Kidney (tissue), 14 donors: ENCODE measurements around the gene SRGAP3. TPM values are rescaled to one million over a fixed set of nuclear protein-coding genes. Genes with fewer than 3 reads are reported as not detected.

Source experiments
- DNase-seq, 5 donors: peaks; one replicate each; pipeline ENCODE4 v3.0.0-alpha.2; 2013 to 2020
- FAIRE-seq: peaks from 2 replicates; lab custom pipeline; 2012; peaks lifted over from hg19 to GRCh38; lab: Jason Lieb, UNC
- H3K27ac ChIP-seq, 2 donors: one replicate each; pipeline ENCODE4 v1.7.0; 2013; ENCODE audit warnings: low read depth in 2 of 2, low read length in 2 of 2, inconsistent platforms in 1 of 2
- H3K27me3 ChIP-seq: one replicate; pipeline ENCODE4 v1.7.1; 2013; ENCODE audit warnings: low read length, inconsistent platforms; ENCODE audit not compliant: control insufficient read depth, insufficient read depth
- H3K36me3 ChIP-seq, 3 donors: one replicate each; pipeline versions ENCODE4 v1.7.0 to v1.7.1; 2013; ENCODE audit warnings: low read length in 3 of 3, control low read depth in 1 of 3, inconsistent platforms in 1 of 3; ENCODE audit not compliant: insufficient read depth in 3 of 3, control insufficient read depth in 2 of 3
- H3K4me1 ChIP-seq, 3 donors: one replicate each; pipeline versions ENCODE4 v1.7.0 to v1.7.1; 2013; ENCODE audit warnings: low read length in 3 of 3, inconsistent platforms in 1 of 3, low read depth in 1 of 3; ENCODE audit not compliant: control insufficient read depth in 2 of 3, insufficient read depth in 2 of 3
- H3K4me3 ChIP-seq, 3 donors: one replicate each; pipeline versions ENCODE4 v1.7.0 to v1.8.1; 2013; ENCODE audit warnings: low read length in 3 of 3, control low read depth in 1 of 3, inconsistent platforms in 1 of 3
- H3K9ac ChIP-seq, 3 donors: one replicate each; pipeline versions ENCODE4 v1.7.0 to v1.7.1; 2013; ENCODE audit warnings: low read length in 3 of 3, control low read depth in 1 of 3, inconsistent platforms in 1 of 3
- H3K9me3 ChIP-seq, 3 donors: one replicate each; pipeline versions ENCODE4 v1.7.0 to v1.7.1; 2013; ENCODE audit warnings: low read length in 3 of 3, control low read depth in 1 of 3, inconsistent platforms in 1 of 3; ENCODE audit not compliant: control insufficient read depth in 2 of 3, insufficient read depth in 1 of 3
- CTCF ChIP-seq: IDR thresholded peaks from 3 replicates; pipeline ENCODE4 v1.5.1; 2012; ENCODE audit warnings: mild to moderate bottlenecking, moderate library complexity, borderline replicate concordance; ENCODE audit not compliant: insufficient read depth; ENCODE audit errors: extremely low read depth
- intact Hi-C: fragments of 100-400 bp; cut with DNase I; formaldehyde crosslinking; loops from one replicate; pipeline ENCODE4 v1.11.1; 2022
- polyA plus RNA-seq: library from polyadenylated mRNA; stranded (reverse); fragments of 350-450 nt; fragmentation: Illumina TruSeq; extraction: RNeasy Lipid Tissue Mini Kit (QIAGEN cat#74804); gene quantifications from one replicate; pipeline ENCODE4 v1.2.3, GENCODE V29; 2014; ENCODE audit warnings: low read depth, low replicate concordance; ENCODE audit not compliant: insufficient read depth
- total RNA-seq: library from RNA; stranded (reverse); fragmentation: NEBNext Ultra II Directional; extraction: Animal tissue kit (Norgen Biotek cat#: 25700); gene quantifications from one replicate; pipeline ENCODE4 v1.2.1, GENCODE V29; 2021
- donor health status: control.
- donor health status: control.
- donor health status: control.
- donor health status: control.
- donor health status: control.
- donor health status: DM: yes; HTN: yes; CAD: no.
- donor health status: Normal renal cell carcinoma (clear cell type).

SRGAP3 gene
- total and polyA plus RNA-seq, 2 donors from 2014 or later: 4.1 to 24.3 TPM

GRCh38 chr3:9070961-9071360 lies 178.5 kb downstream of the SRGAP3 start:
- DNase-seq: no peak
- no peak overlapping the region for H3K9ac ChIP-seq
- no peak overlapping the region for H3K4me3 ChIP-seq
- H3K27ac ChIP-seq: no peak overlapping the region
- FAIRE-seq: no peak
- TF ChIP-seq CTCF: no peak
- H3K4me1 ChIP-seq: no peaks in the 10 kb centered on the region
- intact Hi-C loops: no loop called here
- H3K27me3 ChIP-seq: no peaks in the 10 kb centered on the region
- H3K36me3 ChIP-seq: no peaks in the 10 kb centered on the region
- no peaks in the 10 kb centered on the region for H3K9me3 ChIP-seq

- H3K36me3 ChIP-seq: no peaks in the 10 kb centered on the region
- no peak overlapping the region for H3K4me3 ChIP-seq
- no peak overlapping the region for H3K9ac ChIP-seq
- FAIRE-seq (no peak), DNase-seq (no peak)
- H3K27ac ChIP-seq: no peak overlapping the region
- no peaks in the 10 kb centered on the region for H3K4me1 ChIP-seq
- no peaks in the 10 kb centered on the region for H3K27me3 ChIP-seq
- H3K9me3 ChIP-seq: no peaks in the 10 kb centered on the region
- TF ChIP-seq CTCF: no peak
- intact Hi-C loops: loop anchor here (10.0 kb wide), 1 partner anchor 75 kb away; no protein-coding TSS in a partner anchor
Observed at GRCh38 chr3:9069971-9070370, 179.5 kb downstream of the SRGAP3 start.

GRCh38 chr3:9068051-9068450 lies 181.4 kb downstream of the SRGAP3 start:
- H3K36me3 ChIP-seq: no peaks in the 10 kb centered on the region
- H3K4me1 ChIP-seq: no peaks in the 10 kb centered on the region
- intact Hi-C loops: loop anchor here (10.0 kb wide), 1 partner anchor 73 kb away; no protein-coding TSS in a partner anchor
- no peak overlapping the region for H3K27ac ChIP-seq
- no peaks in the 10 kb centered on the region for H3K9me3 ChIP-seq
- no peaks in the 10 kb centered on the region for H3K27me3 ChIP-seq
- peak in 2 of 5 donors; percentile 41 to 85 for DNase-seq
- no peak for FAIRE-seq
- no peak for TF ChIP-seq CTCF
- no peak overlapping the region for H3K9ac ChIP-seq
- H3K4me3 ChIP-seq: no peak overlapping the region

GRCh38 chr3:9067352-9067975 lies 182.0 kb downstream of the SRGAP3 start:
- no peak for FAIRE-seq
- H3K9ac ChIP-seq: no peak overlapping the region
- DNase-seq: peak in 3 of 5 donors; percentile 33 to 73 (median 51)
- H3K4me3 ChIP-seq: no peak overlapping the region
- H3K27me3 ChIP-seq: no peaks in the 10 kb centered on the region
- peak; percentile 78 for TF ChIP-seq CTCF
- H3K36me3 ChIP-seq: peaks cover 0 to 2% (median 0%) of the 10 kb centered on the region in 3 donors
- intact Hi-C loops: loop anchor here (10.0 kb wide), 1 partner anchor 73 kb away; no protein-coding TSS in a partner anchor
- H3K4me1 ChIP-seq: no peaks in the 10 kb centered on the region
- H3K27ac ChIP-seq: no peak overlapping the region
- H3K9me3 ChIP-seq: peaks cover 0 to 4% (median 2%) of the 10 kb centered on the region in 3 donors
